HG02852 (cell line): ENCODE data around the gene ZBTB46.
"Not testable (repeated sequence)": the region's sequence is repeated elsewhere in the genome, so short reads cannot be mapped to it uniquely, and the experiment has no call there.

Experiments used
- ATAC-seq: cut with Tn5 transposase; IDR thresholded peaks from one replicate; pipeline ENCODE4 v1.9.1; 2021; ENCODE audit warnings: mild to moderate bottlenecking, moderate library complexity; ENCODE audit not compliant: unreplicated experiment

Gene ZBTB46

DNA sequence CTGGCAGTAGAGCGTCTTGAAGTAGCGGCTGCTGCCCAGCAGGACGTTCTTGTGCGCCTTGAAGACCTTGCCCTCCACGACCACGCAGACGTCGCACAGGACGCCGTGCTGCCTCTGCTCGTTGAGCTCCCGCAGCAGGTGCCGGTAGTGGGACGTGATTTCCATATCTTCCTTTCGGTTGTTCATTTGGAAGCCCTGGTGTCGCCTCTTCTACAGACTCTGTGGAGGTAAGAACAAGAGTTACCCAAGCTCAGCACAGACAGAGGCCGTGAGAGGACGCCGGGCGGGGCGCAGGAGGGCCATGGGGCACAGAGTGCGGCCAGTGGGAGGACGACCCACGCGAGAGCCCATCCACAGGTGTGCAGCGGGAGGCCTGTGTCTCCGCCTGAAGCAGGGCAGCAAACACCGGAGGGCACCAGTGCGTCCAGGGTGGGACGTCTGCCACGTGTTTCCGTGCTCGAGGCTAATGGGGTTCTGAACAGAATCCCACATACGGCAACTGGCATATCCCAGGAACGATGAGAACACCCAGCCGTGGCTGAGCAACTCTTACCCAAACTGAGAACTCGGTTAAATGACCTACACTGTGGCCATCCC lies 40.4 kb downstream of the ZBTB46 start:
- no peak for ATAC-seq

DNA sequence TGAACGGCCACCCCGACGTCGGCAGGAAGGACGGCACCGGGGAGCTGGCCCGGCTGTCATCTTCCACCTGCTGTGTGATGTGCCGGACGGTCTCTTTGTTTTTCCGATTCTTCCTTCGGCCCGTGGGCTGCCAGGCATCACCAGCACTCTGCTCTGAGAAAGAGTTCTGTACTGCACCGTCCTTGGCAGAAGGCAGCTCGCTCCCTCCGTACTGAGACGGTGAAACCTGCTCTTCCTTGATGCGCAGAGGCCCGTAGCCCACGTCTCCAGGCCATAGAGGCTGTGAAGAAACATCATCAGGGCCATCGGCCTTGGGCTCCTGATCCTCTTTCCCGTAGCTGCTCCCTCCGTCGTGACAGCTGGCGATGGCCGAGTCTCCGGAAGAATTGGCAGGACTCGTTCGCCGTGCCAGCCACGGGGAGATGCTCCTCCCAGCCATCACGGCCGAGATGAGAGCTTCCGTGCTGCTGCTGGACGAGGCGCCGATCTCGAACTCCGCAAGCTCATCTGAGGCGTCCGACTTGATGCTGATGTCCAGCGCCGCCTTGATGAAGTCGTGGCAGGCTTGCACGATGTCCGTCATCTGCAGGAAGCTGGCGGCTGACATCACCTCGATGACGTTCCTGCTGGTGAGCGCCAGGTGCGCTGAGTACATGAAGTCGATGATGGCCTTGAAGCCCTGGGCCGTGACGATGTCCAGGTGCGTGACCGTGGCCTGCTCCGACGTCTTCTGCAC lies 41.1 kb downstream of the ZBTB46 start:
- ATAC-seq: no peak

DNA sequence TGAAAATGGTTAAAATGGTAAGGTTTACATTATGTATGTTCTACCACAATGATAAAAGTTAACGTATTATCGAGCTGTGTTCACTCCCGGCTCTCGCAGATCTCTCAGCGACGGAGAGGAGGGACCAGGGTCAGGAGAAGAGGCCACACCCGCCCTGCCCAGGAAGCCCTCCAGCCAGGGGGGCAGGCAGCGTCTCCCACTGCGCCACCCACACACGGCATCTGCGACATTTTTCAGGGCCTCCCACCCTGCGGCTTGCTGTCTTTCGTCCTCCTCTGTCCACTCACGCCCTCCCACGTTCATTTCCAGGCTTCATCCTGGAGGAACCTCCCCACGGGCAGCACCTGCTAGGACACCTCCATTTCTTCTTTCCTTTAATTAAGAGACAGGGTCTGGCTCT lies 43.3 kb downstream of the ZBTB46 start:
- no peak for ATAC-seq

DNA sequence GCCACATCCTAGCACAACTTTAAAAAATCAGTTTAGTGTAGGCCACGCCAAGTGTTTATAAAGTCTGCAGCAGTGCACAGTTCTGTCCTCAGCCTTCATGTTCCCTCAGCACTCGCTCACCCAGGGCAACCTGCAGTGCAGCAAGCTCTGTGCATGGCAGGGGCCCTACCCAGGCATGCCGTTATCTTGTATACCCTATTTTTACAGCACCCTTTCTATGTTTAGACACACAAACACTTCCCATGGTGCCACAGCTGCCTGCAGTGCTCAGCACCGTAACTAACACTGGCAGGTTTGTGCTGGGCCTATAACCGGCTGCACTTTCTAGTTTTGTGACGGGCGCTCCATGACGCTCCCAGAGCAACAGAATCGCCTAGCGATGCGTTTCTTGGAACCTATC lies 43.8 kb downstream of the ZBTB46 start:
- ATAC-seq: no peak

DNA sequence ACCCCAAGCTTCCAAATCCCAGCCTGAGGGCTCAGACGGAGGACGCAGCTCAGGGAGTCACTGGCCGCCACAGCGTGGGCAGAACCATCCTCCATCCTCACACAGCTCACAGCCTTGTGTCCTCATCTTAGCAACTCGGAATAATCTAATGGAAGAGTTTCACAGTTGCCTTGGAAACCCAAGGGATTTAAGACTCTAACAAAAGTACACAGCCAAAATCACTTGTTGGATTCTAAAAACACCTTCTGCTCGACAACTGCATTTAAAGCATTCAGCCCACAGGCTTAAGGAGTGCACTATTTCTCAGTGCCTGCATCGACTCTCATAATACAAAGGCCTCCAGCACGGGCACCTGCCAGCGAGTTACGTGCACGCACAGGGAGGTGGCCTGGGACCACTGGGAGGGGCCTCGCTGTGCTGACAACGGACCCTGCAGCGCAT lies 45.4 kb downstream of the ZBTB46 start:
- no peak for ATAC-seq

DNA sequence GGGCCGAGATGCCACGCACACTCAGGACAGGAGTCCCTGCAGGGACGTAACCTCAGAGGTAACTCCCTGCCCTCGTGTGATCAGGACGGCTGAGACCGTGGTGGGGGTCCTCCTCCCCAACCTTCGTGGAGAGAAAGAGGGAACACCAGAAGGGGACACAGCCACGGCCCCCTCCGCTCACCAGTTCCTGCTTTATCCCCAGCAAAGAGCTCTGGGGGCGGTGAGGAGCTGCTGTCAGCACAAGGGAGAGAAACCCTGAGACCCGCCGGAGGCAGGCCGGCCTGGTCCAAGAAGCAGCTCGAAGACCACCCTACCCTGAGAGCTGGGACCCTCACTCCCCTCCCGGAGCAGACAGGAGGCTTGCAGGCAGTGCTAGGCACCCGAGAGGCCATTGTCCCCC lies 47.1 kb downstream of the ZBTB46 start:
- ATAC-seq: no peak

DNA sequence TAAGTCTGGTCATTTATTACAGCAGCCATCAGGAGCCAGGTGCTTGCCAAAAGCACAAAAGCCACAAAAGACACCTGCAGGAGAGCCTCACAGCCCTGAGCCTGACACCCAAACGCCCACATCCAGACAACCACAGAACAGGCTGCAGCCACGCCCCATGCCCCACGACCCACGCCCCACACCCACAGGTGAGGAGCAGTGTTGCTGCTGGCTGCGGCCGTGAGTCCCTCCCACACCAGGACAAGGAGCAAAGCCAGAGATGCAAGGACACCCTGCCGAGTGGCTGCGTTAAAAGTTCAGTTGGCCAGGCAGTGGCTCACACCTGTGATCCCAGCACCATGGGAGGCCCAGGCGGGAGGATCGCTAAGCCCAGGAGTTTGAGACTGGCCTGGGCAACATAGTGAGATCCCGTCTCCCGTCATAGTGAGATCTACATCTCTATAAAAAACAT lies 48.5 kb downstream of the ZBTB46 start:
- ATAC-seq: no peak

DNA sequence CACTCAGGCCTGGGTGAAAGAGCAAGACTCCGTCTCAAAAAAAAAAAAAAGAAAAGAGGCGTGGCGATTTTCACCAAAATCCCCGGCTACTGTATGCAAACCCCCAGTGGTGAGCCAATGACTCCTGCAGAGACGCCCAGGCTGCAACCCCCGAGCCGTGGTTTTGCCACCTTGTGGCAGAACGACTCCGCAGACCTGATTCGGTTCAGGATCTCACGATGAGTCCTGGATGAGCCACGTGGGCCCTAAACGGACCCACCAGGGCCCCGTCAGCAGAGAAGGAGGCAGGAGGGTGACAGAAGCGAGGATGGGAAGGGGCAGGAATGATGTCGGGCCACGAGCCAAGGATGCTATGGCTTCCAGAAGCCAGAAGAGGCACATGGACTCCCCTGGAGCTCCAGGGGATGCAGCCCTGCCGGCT lies 49.0 kb downstream of the ZBTB46 start:
- ATAC-seq: no peak

DNA sequence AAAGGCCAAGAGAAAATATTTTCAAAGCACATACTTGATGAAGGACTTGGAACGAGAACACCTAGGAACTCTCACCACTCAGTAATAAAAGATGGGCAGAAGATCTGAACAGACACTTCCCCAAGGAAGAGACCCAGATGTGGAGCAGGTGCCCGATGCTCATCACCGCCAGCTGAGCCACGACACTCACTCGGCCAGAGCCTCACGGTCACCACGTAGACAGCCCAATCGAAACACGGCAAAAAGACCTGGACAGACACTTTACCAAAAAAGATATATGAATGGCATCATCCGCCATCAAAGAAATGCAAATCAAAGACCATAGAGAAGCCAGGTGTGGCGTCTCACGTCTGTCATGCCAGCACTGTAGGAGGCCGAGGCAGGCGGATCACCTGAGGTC lies 49.9 kb downstream of the ZBTB46 start:
- ATAC-seq: no peak

DNA sequence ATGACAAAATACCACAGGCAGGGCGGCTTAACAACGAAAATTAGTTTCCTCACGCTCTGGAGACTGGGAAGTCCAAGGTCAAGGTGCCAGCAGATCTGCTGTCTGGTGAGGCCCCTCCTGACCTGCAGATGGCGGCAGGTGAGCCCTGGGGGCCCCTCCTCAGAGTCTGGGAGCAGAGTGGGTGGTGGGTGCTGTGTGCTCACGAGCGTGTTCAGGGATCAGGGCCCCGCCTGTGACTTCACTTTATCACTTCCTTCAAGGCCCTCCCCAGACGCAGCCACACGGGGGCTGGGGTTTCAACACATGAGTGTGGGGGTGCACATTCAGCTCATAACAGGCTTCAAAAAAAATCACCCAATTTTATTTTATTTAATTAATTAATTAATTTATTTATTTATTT lies 52.2 kb downstream of the ZBTB46 start:
- ATAC-seq: no peak

DNA sequence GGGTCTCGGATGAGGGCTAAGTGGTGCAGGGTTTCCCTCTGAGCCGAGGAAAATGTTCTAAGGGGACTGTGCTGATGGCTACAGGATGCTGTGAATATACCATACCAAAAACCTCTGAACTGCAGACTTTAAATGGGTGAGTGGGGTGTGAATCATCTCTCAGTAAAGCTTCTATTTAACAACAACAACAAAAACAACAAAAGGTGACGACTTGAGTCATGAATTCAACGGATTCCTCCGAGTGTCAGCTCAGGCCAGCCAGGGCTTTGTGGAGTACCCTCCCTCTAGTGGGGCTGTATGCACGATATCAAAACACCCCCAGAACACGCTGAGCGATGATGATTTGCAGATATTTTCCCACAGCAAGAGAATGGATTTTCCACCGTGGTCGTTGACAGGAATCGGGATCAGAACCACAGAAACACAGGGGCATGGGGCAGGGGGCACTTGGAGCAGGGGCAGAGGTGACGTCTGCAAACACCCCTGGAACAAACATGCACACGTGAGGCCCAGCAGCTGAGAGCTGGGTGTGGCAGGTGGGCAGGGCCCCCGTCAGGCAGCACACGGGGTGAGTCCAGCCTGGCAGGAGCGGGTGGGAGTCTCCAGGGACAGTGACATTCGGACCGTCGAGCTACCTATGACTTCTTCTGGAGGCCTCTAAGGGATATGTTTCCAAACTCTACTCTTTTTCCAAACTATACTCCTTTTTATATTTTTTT lies 52.9 kb downstream of the ZBTB46 start:
- ATAC-seq: no peak

DNA sequence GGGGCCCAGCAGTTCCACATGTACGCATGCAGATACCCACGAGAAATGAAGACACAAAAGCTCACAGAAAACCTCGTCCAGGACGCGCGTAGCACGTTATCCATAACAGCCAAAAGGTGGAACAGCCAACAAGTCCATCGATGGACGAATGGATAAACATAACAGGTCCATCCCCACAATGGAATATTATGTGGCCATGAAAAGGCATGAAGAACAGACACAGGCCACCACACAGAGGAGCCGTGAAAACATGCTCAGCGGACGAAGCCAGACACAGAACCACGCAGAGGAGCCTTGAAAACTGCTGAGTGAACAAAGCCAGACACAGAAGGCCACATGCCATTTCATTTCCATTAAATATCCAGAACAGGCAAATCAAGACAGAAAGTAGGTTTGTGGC lies 53.5 kb downstream of the ZBTB46 start:
- ATAC-seq: no peak

DNA sequence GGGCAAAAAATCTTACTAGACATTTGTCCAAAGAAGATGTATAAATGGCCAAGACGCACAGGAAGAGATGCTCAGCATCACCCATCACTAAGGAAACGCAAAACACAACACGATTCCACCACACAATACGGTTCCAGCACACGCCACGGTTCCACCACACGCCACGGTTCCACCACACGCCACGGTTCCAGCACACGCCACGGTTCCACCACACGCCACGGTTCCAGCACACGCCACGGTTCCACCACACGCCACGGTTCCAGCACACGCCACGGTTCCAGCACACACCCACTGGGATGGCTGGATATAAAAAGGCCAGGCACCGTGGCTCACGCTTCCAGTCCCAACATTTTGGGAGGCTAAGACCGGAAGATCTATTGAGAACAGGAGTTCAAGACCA lies 54.2 kb downstream of the ZBTB46 start:
- not testable (repeated sequence) for ATAC-seq

DNA sequence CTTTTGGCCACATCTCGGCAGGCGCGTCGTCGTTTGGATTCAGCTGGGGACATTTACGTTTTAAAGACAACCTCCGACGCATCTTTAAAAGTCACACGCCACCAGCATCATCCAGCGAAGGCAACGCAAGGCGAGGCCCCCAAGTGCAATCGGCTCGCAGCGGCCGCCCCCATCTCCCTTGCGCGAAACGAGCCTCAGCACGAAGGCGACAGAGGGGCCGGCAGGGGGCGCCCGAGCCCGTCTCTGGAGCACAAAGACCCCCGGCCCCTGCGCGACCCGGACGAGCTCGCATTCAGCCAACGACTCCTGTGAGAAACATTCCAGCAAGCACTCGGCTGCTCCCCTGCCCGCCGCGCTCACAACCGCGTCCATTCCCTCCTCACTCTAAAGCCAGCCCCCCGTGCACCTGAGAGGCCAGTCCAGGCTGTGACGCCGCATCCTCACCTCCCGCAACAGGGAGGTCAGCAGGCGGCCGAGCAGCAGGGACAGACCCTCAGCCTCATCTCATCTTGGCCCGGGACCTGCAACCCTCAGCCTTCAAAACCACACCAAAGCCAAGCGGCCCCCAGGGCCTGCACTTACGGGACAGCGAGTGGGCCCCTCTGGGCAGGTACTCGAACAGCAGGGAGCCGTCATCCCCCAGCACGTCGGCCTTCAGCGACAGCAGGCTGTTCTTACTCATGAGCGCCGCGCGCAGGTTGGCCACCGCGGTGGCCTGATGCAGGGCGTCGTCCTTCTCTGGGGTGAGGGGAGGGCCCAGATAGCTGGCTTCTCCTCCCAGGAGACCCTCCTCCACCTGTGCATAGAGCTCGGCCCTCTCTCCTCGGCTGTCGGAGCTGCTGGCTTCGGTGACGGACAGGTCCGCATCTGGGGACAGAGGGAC lies 55.7 kb downstream of the ZBTB46 start:
- no peak for ATAC-seq

DNA sequence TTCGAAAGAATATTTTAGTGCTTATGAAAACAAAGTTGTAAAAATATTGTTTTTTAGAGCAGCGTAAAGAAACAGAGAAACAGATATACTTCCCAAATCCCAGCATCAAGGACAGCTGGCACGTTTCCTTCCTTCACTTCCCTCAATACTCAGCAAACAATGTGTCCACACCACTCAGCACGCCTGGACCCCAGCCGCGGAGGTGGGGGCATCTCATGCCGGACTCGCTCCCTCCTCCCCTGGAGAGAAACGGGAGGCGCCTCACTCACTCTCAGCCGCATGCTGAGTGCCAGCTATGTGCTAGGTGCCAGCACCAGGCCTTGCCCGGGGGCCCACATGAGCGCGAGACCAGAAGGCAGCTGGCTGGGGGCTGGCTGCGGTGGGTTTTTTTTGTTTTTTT lies 56.8 kb downstream of the ZBTB46 start:
- no peak for ATAC-seq

DNA sequence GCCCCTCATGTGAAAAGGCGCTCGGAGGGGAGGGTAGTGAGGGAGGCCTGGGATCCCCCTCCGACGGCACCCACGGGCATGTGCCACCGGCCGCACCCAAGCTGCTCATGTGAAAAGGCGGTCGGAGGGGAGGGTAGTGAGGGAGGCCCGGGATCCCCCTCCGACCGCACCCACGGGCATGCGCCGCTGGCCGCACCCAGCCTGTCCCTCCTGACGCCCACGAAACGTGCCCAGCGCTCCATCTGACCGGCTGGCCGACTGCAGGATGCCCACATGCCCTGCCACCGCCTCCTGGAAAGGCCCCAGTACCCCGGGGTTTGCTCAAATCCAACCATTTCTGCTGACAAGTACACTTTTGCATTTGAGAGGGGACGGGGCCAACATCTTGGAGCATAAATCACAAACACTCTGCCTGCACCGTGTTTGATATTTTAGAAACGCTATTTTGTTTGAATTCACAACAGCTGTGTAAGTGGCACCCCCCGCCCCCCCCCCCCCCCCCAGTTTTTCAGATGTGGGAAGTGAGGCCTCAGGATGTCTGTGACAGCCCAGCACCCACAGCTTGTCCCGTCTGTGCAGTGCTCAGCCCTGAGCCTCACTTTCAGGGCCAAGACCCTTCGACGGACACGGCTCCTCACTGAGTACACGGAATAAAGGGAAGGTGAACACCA lies 57.4 kb downstream of the ZBTB46 start:
- ATAC-seq: no peak

DNA sequence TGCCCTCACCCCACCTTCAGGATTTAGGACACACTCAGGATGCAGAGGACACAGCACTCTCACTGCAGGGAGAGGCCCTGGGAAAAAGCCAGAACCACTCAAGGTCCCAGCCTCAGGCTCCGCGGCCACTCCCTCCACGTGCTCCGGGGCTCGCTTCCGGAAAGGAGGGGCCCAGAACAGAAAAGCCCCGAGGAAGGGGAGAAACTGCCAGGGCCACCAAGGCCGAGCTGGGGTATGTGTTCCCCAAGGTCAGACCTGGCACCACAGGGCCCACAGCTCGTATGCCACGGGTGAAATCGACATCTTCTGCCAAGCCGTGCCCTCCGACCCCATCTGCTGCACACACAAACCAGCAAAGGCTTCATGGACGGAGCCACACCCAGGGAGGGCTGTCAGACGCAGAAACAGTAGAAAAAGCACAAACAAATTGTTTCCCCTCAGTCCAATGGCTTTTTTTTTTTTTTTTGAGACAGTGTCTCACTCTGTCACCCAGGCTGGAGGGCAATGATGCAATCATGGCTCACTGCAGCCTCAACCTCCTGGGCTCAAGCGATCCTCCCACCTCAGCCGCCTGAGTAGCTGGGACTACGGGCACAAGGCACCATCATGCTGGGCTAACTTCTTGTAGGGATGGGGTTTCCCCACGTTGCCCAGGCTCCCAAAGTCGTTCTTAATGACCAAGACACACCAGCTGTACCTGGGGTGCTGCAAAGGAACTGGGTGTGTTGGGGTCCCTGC lies 58.1 kb downstream of the ZBTB46 start:
- ATAC-seq: no peak

DNA sequence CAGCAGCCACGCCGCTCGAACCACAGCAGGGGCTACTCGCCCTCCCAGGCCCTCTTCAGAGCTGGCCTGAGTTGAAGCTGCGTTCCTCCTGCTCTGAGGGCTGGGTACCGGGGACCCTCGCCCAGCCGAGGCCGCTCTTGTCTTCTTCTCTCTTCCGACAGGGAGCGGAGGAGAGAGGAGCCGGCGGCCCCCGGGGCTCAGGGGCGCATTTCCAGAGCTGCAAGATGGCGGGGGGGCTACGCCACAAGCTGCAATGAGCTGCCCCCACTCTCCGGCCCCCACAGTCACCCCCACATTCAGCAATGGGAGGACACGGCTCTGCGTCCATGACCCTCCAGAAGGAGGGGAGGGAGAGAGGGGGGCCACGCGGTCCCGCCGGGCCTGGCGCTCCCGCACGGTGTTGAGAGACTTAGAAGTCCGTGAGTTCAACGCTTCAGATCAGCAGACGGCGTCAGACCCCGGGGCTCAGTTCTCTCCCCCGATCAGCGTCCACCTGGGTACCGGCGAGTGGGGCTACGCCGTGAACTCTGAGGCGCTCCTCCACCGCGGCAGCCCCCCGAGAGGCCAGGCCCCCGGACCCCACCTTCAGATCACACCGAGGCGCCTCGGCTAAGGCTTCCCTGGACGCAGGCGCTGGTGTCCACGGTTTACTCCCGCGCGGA lies 59.9 kb downstream of the ZBTB46 start:
- no peak for ATAC-seq

DNA sequence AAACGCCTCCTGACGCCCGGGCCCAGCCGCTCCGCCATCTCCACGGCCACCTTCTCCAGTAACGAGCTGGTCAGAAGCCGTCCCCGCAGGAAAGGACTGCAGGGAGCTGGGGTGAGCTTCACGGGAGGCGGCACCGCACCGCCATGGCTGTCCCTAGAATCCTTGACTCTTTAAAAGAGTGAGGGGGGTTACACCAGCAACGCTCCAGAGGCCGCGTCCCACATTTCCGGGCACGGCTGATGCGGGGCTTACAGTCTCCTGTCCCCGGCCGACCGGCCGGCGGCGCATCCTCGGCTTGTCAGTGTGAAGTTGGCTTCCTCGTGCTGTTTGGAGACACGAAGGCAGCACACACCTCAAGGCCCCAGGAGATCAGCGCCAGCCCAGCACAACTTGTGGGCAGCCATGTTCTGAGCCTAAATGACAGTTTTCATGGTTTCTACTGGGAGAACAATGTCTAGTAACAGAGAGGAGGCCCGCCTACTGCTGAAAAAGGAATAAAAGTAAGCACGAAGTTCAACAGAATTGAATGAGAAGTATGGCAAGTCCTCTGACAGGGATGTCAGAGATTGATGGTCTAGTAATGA lies 61.1 kb downstream of the ZBTB46 start:
- ATAC-seq: no peak
